ENCODE results near the gene MCIDAS. TPM values are rescaled to one million over a fixed set of nuclear protein-coding genes. Genes with fewer than 3 reads are reported as not detected.
A peak's percentile ranks its signal among the peaks of the same experiment; 100 is the strongest.

The MCIDAS gene
- 0.18 TPM for total RNA-seq

GRCh38 chr5:55226934-55227663 is at the start of gene MCIDAS:
TSS of gene MCIDAS (minus strand) at chr5:55227315. CDS start at chr5:55227138, 177 bp downstream.

DNA sequence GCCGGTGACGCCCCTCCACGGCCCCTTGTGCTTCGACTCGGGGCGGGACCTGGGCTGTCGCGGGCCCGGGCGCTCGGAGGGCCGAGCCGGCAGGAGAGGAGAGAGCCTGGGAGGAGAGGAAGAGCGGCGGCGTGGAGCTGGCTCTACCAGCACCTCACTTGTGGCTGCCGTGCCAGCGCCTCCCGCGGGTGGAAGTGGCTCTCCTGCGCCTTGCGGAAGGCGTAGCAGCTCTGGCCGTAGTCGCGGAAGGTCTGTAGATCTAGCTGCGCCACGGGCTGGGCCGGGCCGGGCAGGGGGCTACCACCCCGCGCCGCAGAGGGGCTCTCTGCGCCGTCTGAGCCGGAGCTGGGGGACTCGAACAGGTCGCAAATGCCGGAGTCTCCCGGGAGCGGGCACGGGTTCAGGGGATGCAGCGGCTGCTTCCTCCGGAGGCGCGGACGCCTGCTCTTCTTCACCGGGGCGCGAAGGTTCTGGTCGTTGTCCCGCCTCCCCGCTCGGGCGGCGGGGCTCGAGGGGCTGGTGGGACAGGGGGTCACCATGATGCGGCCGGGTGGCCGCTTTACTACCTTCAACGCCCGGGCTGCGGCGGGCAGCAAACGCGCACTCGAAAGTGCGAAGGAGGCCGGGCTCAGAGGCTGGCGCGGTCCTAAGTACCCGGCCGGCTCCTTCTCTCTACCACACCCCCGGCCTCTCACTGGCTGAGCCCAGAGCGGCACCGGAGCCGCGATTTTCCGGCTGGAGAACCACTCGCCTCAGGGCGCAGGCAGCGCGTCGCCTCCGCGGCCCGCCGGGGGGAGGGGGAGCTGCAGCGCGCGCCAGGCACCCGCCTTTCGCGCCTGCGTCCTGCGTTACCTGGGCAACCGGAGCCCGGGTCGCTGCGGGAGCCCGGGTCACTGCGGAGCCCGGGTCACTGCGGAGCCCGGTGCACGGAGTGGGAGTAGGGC is 6.1 kb upstream of the MCIDAS start, which contains the start of gene CCNO:
TSS of gene CCNO (minus strand) at position 624 of the 944 bp plus-strand sequence. CDS start at position 539, 85 bp downstream.

DNA sequence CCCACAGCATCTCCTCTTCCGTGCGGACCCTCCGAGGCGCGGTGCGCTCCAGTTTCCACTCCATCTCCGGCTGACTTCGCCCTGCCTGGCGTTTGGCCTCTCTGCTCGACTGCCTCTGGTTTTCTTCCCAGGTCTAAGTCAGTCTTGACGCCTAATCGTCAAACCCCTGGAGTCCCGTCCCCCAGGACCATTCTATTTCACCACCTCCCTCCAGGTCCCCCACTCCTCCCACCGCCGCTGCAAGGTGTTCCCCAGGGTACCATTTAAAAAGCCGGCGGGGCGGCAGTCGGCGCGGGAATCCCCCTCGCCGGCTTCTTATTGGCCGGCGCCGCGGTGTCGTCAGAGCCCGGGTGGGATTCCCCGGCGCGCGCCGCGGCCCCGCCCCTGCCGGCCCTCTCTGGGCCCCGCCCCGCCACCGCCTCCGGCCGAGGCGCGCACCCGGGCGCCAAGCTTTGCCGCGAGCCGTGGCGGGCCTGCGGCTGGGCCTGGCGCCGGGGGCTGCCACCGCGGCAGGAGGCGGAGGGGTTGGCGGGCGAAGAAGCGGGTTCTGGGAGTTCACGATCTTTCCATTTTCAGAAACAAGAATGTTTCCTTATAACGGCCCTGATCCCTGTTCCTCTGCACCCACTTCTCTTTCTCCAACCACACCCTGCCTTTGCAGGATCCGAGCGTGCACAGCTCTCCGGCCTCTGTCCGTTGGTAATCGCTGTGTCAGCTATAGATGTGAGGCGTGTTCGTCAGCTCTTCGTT is 54.0 kb downstream of the MCIDAS start, which contains the start of gene CDC20B:
TSS of gene CDC20B (minus strand) at position 241 of the 750 bp plus-strand sequence. CDS start at position 64, 177 bp downstream.

Small RNA genes lying within 50 kb of the gene (small RNA-seq; reads per million reads assigned to genes)
- gene MIR449A (ENCODE audit: low replicate concordance) (0.49 reads per million, percentile 60 among the genes with 10 or more reads in this experiment), gene MIR449B (ENCODE audit: low replicate concordance) (not detected), gene MIR449C (ENCODE audit: low replicate concordance) (0.86 reads per million, percentile 79 among the genes with 10 or more reads in this experiment)

Other genes with a start within 250 kb of the MCIDAS start
- 17.0 TPM for gene ESM1, start 241.7 kb downstream of the MCIDAS start, total RNA-seq
- 0.18 TPM for gene GZMK, start 203.1 kb downstream of the MCIDAS start, total RNA-seq
- 1.8 TPM for gene GZMA, start 124.7 kb downstream of the MCIDAS start, total RNA-seq
- gene GPX8, start 67.1 kb downstream of the MCIDAS start, total RNA-seq = 38.3 TPM
- gene CDC20B, start 54.1 kb downstream of the MCIDAS start, total RNA-seq = 0.29 TPM
- gene CCNO, start 6.3 kb upstream of the MCIDAS start, total RNA-seq = 5.3 TPM
- 34.0 TPM for gene DHX29, start 80.4 kb upstream of the MCIDAS start, total RNA-seq
- 47.1 TPM for gene MTREX, start 80.7 kb upstream of the MCIDAS start, total RNA-seq